ENCODE data around the gene ATOH1. TPM values are rescaled to one million over a fixed set of nuclear protein-coding genes. Genes with fewer than 3 reads are reported as not detected.

Gene ATOH1
- total RNA-seq, 3 donors from 2014 or later, result not detected

DNA sequence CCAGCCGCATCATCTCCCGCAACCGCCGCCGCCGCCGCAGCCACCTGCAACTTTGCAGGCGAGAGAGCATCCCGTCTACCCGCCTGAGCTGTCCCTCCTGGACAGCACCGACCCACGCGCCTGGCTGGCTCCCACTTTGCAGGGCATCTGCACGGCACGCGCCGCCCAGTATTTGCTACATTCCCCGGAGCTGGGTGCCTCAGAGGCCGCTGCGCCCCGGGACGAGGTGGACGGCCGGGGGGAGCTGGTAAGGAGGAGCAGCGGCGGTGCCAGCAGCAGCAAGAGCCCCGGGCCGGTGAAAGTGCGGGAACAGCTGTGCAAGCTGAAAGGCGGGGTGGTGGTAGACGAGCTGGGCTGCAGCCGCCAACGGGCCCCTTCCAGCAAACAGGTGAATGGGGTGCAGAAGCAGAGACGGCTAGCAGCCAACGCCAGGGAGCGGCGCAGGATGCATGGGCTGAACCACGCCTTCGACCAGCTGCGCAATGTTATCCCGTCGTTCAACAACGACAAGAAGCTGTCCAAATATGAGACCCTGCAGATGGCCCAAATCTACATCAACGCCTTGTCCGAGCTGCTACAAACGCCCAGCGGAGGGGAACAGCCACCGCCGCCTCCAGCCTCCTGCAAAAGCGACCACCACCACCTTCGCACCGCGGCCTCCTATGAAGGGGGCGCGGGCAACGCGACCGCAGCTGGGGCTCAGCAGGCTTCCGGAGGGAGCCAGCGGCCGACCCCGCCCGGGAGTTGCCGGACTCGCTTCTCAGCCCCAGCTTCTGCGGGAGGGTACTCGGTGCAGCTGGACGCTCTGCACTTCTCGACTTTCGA is 654 bp downstream of the ATOH1 start:
- peaks cover 0 to 80% of the 10 kb centered on the region in 2 donors for H3K27me3 ChIP-seq

DNA sequence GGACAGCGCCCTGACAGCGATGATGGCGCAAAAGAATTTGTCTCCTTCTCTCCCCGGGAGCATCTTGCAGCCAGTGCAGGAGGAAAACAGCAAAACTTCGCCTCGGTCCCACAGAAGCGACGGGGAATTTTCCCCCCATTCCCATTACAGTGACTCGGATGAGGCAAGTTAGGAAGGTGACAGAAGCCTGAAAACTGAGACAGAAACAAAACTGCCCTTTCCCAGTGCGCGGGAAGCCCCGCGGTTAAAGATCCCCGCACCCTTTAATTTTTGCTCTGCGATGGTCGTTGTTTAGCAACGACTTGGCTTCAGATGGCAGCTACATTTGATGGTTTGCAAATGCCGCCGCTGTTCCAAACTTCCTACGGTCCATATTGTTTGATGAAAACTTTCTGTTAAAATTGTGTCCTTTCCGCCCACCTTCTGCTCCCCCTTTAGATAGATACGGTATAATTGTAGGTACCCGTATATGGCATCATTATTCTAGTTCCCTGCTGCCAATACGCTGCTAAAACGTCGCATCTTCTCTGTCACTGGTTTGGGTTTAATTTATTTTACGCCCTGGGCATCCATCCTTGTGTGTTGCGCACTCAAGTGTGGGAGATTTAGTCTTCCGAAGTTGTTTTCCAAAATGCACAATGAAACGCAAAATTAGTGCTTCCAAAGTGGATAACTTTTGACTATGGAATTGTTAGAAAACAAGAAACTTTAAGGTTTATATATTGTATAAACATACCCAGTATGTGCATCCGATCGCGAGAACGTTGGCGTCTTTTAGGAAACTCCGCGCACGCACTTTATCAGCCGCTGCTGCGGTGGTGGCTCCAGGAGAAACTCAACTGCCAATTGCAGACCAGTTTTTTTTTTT is 1.5 kb downstream of the ATOH1 start:
- Histone ChIP-seq H3K27ac (no peak overlapping the region), H3K27me3 (peaks cover 0 to 89% of the 10 kb centered on the region in 2 donors), H3K36me3 (no peaks in the 10 kb centered on the region), H3K4me3 (peak overlapping the region in 1 of 3 donors; percentile 62), H3K9me3 (no peaks in the 10 kb centered on the region), H3K4me1 (peaks cover 7 to 15% of the 10 kb centered on the region in 2 donors)
- TF ChIP-seq POLR2AphosphoS5 (IDR thresholded peaks at IDR 0.05), result no peak
- TF ChIP-seq POLR2A (IDR thresholded peaks at IDR 0.05), result no peak
- TF ChIP-seq, protein P1, sequence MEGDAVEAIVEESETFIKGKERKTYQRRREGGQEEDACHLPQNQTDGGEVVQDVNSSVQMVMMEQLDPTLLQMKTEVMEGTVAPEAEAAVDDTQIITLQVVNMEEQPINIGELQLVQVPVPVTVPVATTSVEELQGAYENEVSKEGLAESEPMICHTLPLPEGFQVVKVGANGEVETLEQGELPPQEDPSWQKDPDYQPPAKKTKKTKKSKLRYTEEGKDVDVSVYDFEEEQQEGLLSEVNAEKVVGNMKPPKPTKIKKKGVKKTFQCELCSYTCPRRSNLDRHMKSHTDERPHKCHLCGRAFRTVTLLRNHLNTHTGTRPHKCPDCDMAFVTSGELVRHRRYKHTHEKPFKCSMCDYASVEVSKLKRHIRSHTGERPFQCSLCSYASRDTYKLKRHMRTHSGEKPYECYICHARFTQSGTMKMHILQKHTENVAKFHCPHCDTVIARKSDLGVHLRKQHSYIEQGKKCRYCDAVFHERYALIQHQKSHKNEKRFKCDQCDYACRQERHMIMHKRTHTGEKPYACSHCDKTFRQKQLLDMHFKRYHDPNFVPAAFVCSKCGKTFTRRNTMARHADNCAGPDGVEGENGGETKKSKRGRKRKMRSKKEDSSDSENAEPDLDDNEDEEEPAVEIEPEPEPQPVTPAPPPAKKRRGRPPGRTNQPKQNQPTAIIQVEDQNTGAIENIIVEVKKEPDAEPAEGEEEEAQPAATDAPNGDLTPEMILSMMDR (IDR thresholded peaks at IDR 0.05), result no peak
- intact Hi-C loops (cut with DNase I; ENCODE audit: low total_unique reads), result no loop called here
- DNase-seq (ENCODE audit: low spot score in 2 of 2), result no peak

More for the DNA sequence above, 654 bp downstream of the ATOH1 start:
- intact Hi-C loops (cut with DNase I; ENCODE audit: low total_unique reads), result no loop called here
- Histone ChIP-seq H3K4me1 (peaks cover 7 to 15% of the 10 kb centered on the region in 2 donors), H3K36me3 (no peaks in the 10 kb centered on the region), H3K27ac (no peak overlapping the region), H3K4me3 (peak overlapping the region; percentile 27 to 62 (median 39)), H3K9me3 (no peaks in the 10 kb centered on the region)
- TF ChIP-seq, protein P1 (IDR thresholded peaks at IDR 0.05), result no peak
- TF ChIP-seq POLR2AphosphoS5 (IDR thresholded peaks at IDR 0.05), result no peak
- no peak for TF ChIP-seq POLR2A (IDR thresholded peaks at IDR 0.05)
- no peak for DNase-seq (ENCODE audit: low spot score in 2 of 2)

DNA sequence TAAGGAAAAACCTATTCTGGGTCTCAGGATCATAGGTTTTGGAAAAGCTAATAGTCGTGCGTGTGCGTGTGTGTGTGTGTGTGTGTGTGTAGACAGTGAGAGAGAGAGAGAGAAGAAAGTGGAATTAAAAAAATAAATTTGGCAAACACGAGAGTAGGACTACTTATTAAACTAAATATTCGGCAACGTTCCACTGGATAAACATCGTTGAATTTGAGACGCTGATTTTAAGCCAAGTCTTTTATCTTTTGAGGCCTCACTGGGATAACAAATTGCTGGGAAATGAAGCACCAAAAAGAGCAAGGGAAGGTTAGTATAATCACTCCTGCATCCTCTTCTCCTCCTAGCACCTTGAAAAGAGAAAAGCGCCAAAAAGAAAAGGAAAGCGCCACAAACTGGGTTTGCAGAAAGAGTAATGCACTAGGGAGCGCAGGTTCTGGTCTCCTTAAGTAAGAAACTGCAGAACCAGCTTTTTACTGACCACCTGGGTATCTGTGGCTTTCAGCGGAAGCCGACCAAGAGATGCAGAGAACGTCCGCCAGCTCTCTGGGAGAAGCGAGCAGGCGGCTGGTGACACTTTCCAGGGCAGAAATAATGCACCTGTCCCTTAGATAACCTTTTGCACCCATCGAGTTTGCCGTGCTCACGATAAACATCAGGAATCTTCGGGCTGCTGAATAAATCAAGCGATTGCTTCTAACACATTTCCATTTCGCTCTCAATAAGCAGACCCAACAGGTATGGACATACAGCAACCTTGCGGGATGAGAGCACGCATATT is 3.4 kb downstream of the ATOH1 start:
- Histone ChIP-seq H3K9me3 (no peaks in the 10 kb centered on the region), H3K4me3 (no peak overlapping the region), H3K36me3 (no peaks in the 10 kb centered on the region), H3K4me1 (peaks cover 7 to 15% of the 10 kb centered on the region in 2 donors), H3K27ac (no peak overlapping the region), H3K27me3 (peaks cover 0 to 89% of the 10 kb centered on the region in 2 donors)
- no peak for TF ChIP-seq POLR2AphosphoS5 (IDR thresholded peaks at IDR 0.05)
- TF ChIP-seq, protein P1 (IDR thresholded peaks at IDR 0.05), result no peak
- TF ChIP-seq POLR2A (IDR thresholded peaks at IDR 0.05), result no peak
- intact Hi-C loops (cut with DNase I; ENCODE audit: low total_unique reads), result no loop called here
- no peak for DNase-seq (ENCODE audit: low spot score in 2 of 2)

DNA sequence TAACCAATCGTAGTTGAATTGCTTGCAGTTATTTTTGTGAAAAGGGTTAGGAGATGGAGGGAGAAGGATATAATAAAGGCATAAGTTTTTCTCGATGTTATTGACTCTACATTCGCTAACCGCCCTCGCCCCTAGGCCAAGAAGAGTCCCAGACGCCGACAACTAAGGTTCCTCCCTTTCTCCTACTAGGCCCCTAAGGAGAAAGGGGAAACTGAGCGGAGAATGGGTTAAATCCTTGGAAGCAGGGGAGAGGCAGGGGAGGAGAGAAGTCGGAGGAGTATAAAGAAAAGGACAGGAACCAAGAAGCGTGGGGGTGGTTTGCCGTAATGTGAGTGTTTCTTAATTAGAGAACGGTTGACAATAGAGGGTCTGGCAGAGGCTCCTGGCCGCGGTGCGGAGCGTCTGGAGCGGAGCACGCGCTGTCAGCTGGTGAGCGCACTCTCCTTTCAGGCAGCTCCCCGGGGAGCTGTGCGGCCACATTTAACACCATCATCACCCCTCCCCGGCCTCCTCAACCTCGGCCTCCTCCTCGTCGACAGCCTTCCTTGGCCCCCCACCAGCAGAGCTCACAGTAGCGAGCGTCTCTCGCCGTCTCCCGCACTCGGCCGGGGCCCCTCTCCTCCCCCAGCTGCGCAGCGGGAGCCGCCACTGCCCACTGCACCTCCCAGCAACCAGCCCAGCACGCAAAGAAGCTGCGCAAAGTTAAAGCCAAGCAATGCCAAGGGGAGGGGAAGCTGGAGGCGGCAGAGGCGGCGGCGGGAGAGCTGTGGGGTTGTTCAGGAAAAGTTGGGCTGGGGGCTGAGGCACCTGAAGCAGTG is 5.9 kb downstream of the ATOH1 start:
- Histone ChIP-seq H3K4me1 (peaks cover 0 to 2% of the 10 kb centered on the region in 2 donors), H3K36me3 (no peaks in the 10 kb centered on the region), H3K27ac (no peak overlapping the region), H3K9me3 (no peaks in the 10 kb centered on the region), H3K4me3 (peak overlapping the region in 1 of 3 donors; percentile 6), H3K27me3 (peaks cover 0 to 64% of the 10 kb centered on the region in 2 donors)
- DNase-seq (ENCODE audit: low spot score in 2 of 2), result no peak
- TF ChIP-seq POLR2AphosphoS5 (IDR thresholded peaks at IDR 0.05), result no peak
- no peak for TF ChIP-seq POLR2A (IDR thresholded peaks at IDR 0.05)
- TF ChIP-seq, protein P1 (IDR thresholded peaks at IDR 0.05), result no peak
- intact Hi-C loops (cut with DNase I; ENCODE audit: low total_unique reads), result no loop called here

All from breast epithelium (tissue), 4 donors.